Endodermal cell (in vitro differentiated cells): ENCODE measurements around the gene BACH2. TPM values are rescaled to one million over a fixed set of nuclear protein-coding genes. Genes with fewer than 3 reads are reported as not detected.

Experiments used
- DNase-seq: peaks from one replicate; pipeline ENCODE4 v3.0.0-alpha.2; 2017
- H3K27ac ChIP-seq: 2 replicates; pipeline ENCODE4 v1.5.1; 2013; ENCODE audit warnings: mild to moderate bottlenecking, low read depth, low read length, moderate library complexity
- H3K27me3 ChIP-seq: 2 replicates; pipeline ENCODE4 v1.6.1; 2013; ENCODE audit warnings: mild to moderate bottlenecking, low read length, moderate library complexity; ENCODE audit not compliant: insufficient read depth, control insufficient read depth, poor library complexity, severe bottlenecking
- H3K36me3 ChIP-seq: 2 replicates; pipeline ENCODE4 v1.7.0; 2013; ENCODE audit warnings: mild to moderate bottlenecking, low read length, moderate library complexity; ENCODE audit not compliant: control insufficient read depth, insufficient read depth
- H3K4me1 ChIP-seq: one replicate; pipeline ENCODE4 v1.7.0; 2013; ENCODE audit warnings: low read length; ENCODE audit not compliant: control insufficient read depth, insufficient read depth
- H3K4me3 ChIP-seq: 2 replicates; pipeline ENCODE4 v1.5.1; 2013; ENCODE audit warnings: mild to moderate bottlenecking, low read length, moderate library complexity
- H3K9ac ChIP-seq: 2 replicates; pipeline ENCODE4 v1.6.1; 2013; ENCODE audit warnings: mild to moderate bottlenecking, low read length, moderate library complexity; ENCODE audit not compliant: poor library complexity, severe bottlenecking; ENCODE audit errors: extremely low read depth
- H3K9me3 ChIP-seq: 2 replicates; pipeline ENCODE4 v1.6.1; 2013; ENCODE audit warnings: mild to moderate bottlenecking, low read length, moderate library complexity; ENCODE audit not compliant: control insufficient read depth
- H3K27ac Mint-ChIP-seq: 2 replicates; pipeline ENCODE4 v1.8.0; 2020; ENCODE audit warnings: mixed read lengths
- H3K27me3 Mint-ChIP-seq: 2 replicates; pipeline ENCODE4 v1.8.0; 2021; ENCODE audit warnings: mild to moderate bottlenecking, mixed read lengths; ENCODE audit not compliant: insufficient read depth
- H3K36me3 Mint-ChIP-seq: 2 replicates; pipeline ENCODE4 v1.8.0; 2020; ENCODE audit warnings: low read depth, mixed read lengths
- H3K4me1 Mint-ChIP-seq: 2 replicates; pipeline ENCODE4 v1.8.0; 2020; ENCODE audit warnings: mixed read lengths
- H3K4me3 Mint-ChIP-seq: 2 replicates; pipeline ENCODE4 v1.8.0; 2020; ENCODE audit warnings: mild to moderate bottlenecking, moderate library complexity, mixed read lengths
- H3K9me3 Mint-ChIP-seq: 2 replicates; pipeline ENCODE4 v1.8.0; 2020; ENCODE audit warnings: mild to moderate bottlenecking, mixed read lengths
- CTCF ChIP-seq: fragments of 200-600 bp; sonication (generic); conservative IDR thresholded peaks from 2 replicates; pipeline ENCODE4 v1.5.0; 2021; ENCODE audit warnings: antibody characterized with exemption, mild to moderate bottlenecking
- WGBS, 2 experiments: methylation state at CpG; one replicate each; pipeline versions ENCODE4 v1.1.5 to v1.1.7; 2013; ENCODE audit warnings: missing lambda C conversion rate in 2 of 2, mixed read lengths in 1 of 2; ENCODE audit not compliant: insufficient coverage in 1 of 2, insufficient read length in 1 of 2; 5-methylcytosine and 5-hydroxymethylcytosine counted together
- total RNA-seq, 2 donors: library from RNA; stranded (reverse); fragmentation: NEBNext Ultra II Directional in 1 of 2; extraction: Animal tissue kit (Norgen Biotek cat#: 25700) in 1 of 2; gene quantifications; 2 replicates in 1 of 2; 3 replicates in 1 of 2; pipeline ENCODE4 v1.2.1, GENCODE V29; 2021

Gene BACH2
- total RNA-seq, 2 donors from 2014 or later, result 11.0 to 22.3 TPM

- Histone ChIP-seq H3K27ac (no peak overlapping the region), H3K4me3 (no peak overlapping the region), H3K9me3 (no peaks in the 10 kb centered on the region), H3K36me3 (peaks cover 30% of the 10 kb centered on the region), H3K9ac (no peak overlapping the region), H3K4me1 (no peaks in the 10 kb centered on the region), H3K27me3 (no peaks in the 10 kb centered on the region)
- H3K27ac Mint-ChIP-seq, result no peak overlapping the region
- no peak overlapping the region for H3K4me3 Mint-ChIP-seq
- no peaks in the 10 kb centered on the region for H3K27me3 Mint-ChIP-seq
- no peaks in the 10 kb centered on the region for H3K9me3 Mint-ChIP-seq
- peaks cover 18% of the 10 kb centered on the region for H3K36me3 Mint-ChIP-seq
- H3K4me1 Mint-ChIP-seq, result peaks cover 4% of the 10 kb centered on the region
- TF ChIP-seq CTCF, result no peak
- 97 to 99% methylated on average over 8 to 9 of the region's 9 CpGs for WGBS, 2 experiments
- DNase-seq, result no peak
Observed at GRCh38 chr6:90008189-90008907, 288.3 kb downstream of the BACH2 start.

GRCh38 chr6:90005048-90005827, 291.4 kb downstream of the BACH2 start:
- Histone ChIP-seq H3K9ac (no peak overlapping the region), H3K27ac (no peak overlapping the region), H3K4me1 (no peaks in the 10 kb centered on the region), H3K27me3 (no peaks in the 10 kb centered on the region), H3K4me3 (no peak overlapping the region), H3K9me3 (no peaks in the 10 kb centered on the region), H3K36me3 (peaks cover 30% of the 10 kb centered on the region)
- peak; percentile 49 for DNase-seq
- Mint-ChIP-seq H3K4me3 (no peak overlapping the region), H3K4me1 (peaks cover 4% of the 10 kb centered on the region), H3K27ac (no peak overlapping the region), H3K27me3 (no peaks in the 10 kb centered on the region), H3K36me3 (peaks cover 18% of the 10 kb centered on the region), H3K9me3 (no peaks in the 10 kb centered on the region)
- TF ChIP-seq CTCF, result no peak
- WGBS, 2 experiments, result 69 to 82% methylated on average over 5 to 8 of the region's 9 CpGs

- Histone ChIP-seq H3K9me3 (no peaks in the 10 kb centered on the region), H3K4me3 (no peak overlapping the region), H3K27ac (no peak overlapping the region), H3K36me3 (peaks cover 30% of the 10 kb centered on the region), H3K9ac (no peak overlapping the region), H3K27me3 (no peaks in the 10 kb centered on the region), H3K4me1 (no peaks in the 10 kb centered on the region)
- Mint-ChIP-seq H3K9me3 (no peaks in the 10 kb centered on the region), H3K36me3 (peaks cover 18% of the 10 kb centered on the region), H3K27ac (no peak overlapping the region), H3K27me3 (no peaks in the 10 kb centered on the region), H3K4me3 (no peak overlapping the region), H3K4me1 (peaks cover 4% of the 10 kb centered on the region)
- no peak for DNase-seq
- WGBS, 2 experiments, result 93 to 97% methylated on average over 4 of the region's 5 CpGs
- TF ChIP-seq CTCF, result no peak
Observed at GRCh38 chr6:90004511-90004910, 292.1 kb downstream of the BACH2 start.
